Stimulated activated CD8-positive, alpha-beta memory T cell treated with anti-CD3 and anti-CD28 coated beads, Interleukin-4, amount 100 ng/mL, for 4 hours (primary cell): ENCODE data around the gene KIAA1671.
"Not testable (repeated sequence)": the region's sequence is repeated elsewhere in the genome, so short reads cannot be mapped to it uniquely, and the experiment has no call there.

ENCODE experiments used
- DNase-seq, 2 donors: peaks; one replicate each; pipeline ENCODE4 v3.0.0-alpha.2; 2020; ENCODE audit warnings: low read depth in 2 of 2, low spot score in 1 of 2

The KIAA1671 gene

GRCh38 chr22:24951942-24952836 lies at the start of gene KIAA1671:
TSS of gene KIAA1671 (plus strand) at chr22:24952716. CDS start at chr22:25028000, 75,284 bp downstream.
- DNase-seq = peak; percentile 62 to 63

GRCh38 chr22:24905909-24906308 lies 46.6 kb upstream of the KIAA1671 start:
- DNase-seq = no peak

- not testable (repeated sequence) for DNase-seq
Measured at GRCh38 chr22:24907101-24907500, 45.4 kb upstream of the KIAA1671 start.

- DNase-seq = no peak
Measured at GRCh38 chr22:24920029-24920428, 32.5 kb upstream of the KIAA1671 start.

- DNase-seq = no peak
Measured at GRCh38 chr22:24925586-24926427, 26.7 kb upstream of the KIAA1671 start.

GRCh38 chr22:24926428-24926725 lies 26.1 kb upstream of the KIAA1671 start:
- no peak for DNase-seq

- no peak for DNase-seq
Measured at GRCh38 chr22:24926849-24927579, 25.5 kb upstream of the KIAA1671 start.

- no peak for DNase-seq
Measured at GRCh38 chr22:24928322-24928721, 24.2 kb upstream of the KIAA1671 start.

- DNase-seq = no peak
Measured at GRCh38 chr22:24930678-24931077, 21.8 kb upstream of the KIAA1671 start.

- DNase-seq = no peak
Measured at GRCh38 chr22:24935771-24936483, 16.6 kb upstream of the KIAA1671 start.

GRCh38 chr22:24937114-24937513 lies 15.4 kb upstream of the KIAA1671 start:
- no peak for DNase-seq

- no peak for DNase-seq
Measured at GRCh38 chr22:24938741-24939341, 13.7 kb upstream of the KIAA1671 start.

GRCh38 chr22:24942301-24942700 lies 10.2 kb upstream of the KIAA1671 start:
- DNase-seq = no peak

- no peak for DNase-seq
Measured at GRCh38 chr22:24944217-24944937, 8.1 kb upstream of the KIAA1671 start.

GRCh38 chr22:24945430-24945829 lies 7.1 kb upstream of the KIAA1671 start:
- DNase-seq = no peak

- DNase-seq = no peak
Measured at GRCh38 chr22:24947383-24947782, 5.1 kb upstream of the KIAA1671 start.

GRCh38 chr22:24947881-24948280 lies 4.6 kb upstream of the KIAA1671 start:
- no peak for DNase-seq

GRCh38 chr22:24948356-24949202 lies 3.9 kb upstream of the KIAA1671 start:
- DNase-seq = no peak
